Ovary (tissue), 10 donors: ENCODE results near the gene NSUN6. TPM values are rescaled to one million over a fixed set of nuclear protein-coding genes. Genes with fewer than 3 reads are reported as not detected.
A peak's percentile ranks its signal among the peaks of the same experiment; 100 is the strongest.

Source experiments
- DNase-seq, 5 donors: peaks; one replicate each; pipeline ENCODE4 v3.0.0-alpha.2; 2019 to 2020
- H3K27ac ChIP-seq, 2 donors: fragments of 200-600 bp; one replicate each; pipeline versions ENCODE4 v1.5.1 to v1.8.0; 2019 to 2022
- H3K27me3 ChIP-seq: fragments of 200-600 bp; one replicate; pipeline ENCODE4 v1.8.0; 2022
- H3K36me3 ChIP-seq: fragments of 200-600 bp; sonication (generic); one replicate; pipeline ENCODE4 v1.5.1; 2019
- H3K4me1 ChIP-seq: one replicate; pipeline ENCODE4 v1.8.1; 2013; ENCODE audit warnings: mild to moderate bottlenecking, moderate library complexity; ENCODE audit not compliant: insufficient read depth
- H3K4me3 ChIP-seq: fragments of 200-600 bp; sonication (generic); one replicate; pipeline ENCODE4 v1.5.1; 2017
- H3K9me3 ChIP-seq, 2 donors: fragments of 200-600 bp in 1 of 2; sonication (generic) in 1 of 2; one replicate each; pipeline versions ENCODE4 v1.5.1 to v1.8.1; 2013 to 2019; ENCODE audit warnings: mild to moderate bottlenecking in 1 of 2, moderate library complexity in 1 of 2
- EP300 ChIP-seq: sonication (generic); formaldehyde crosslinking; IDR thresholded peaks from one replicate; pipeline ENCODE4 v1.6.1; 2017; ENCODE audit warnings: antibody characterized with exemption
- POLR2A ChIP-seq: fragments of 450-650 bp; IDR thresholded peaks from one replicate; pipeline ENCODE4 v1.6.1; 2017; ENCODE audit warnings: antibody characterized with exemption, mild to moderate bottlenecking, moderate library complexity
- WGBS, 3 donors: extraction: QIAGEN DNeasy Blood & Tissue Kit in 1 of 3; methylation state at CpG; one replicate each; pipeline versions ENCODE4 v1.1.5 to v1.1.7; 2013 to 2017; 5-methylcytosine and 5-hydroxymethylcytosine counted together
- intact Hi-C, 4 donors: fragments of 100-400 bp; cut with DNase I; formaldehyde crosslinking; loops; one replicate each; pipeline versions ENCODE4 v1.11.0 to v1.15.1; 2022 to 2023
- long read RNA-seq, 3 donors: library from polyadenylated mRNA in 2 of 3; unstranded in 2 of 3; transcript quantifications; one replicate each; pipeline ENCODE4 v2.0.0 and lab custom pipeline, GENCODE V29; 2021 to 2026
- polyA plus RNA-seq, 2 donors: library from polyadenylated mRNA; stranded (reverse); fragments of 200-250 nt in 1 of 2; fragments of 350-450 nt in 1 of 2; fragmentation: Illumina TruSeq in 1 of 2; extraction: RNeasy Lipid Tissue Mini Kit (QIAGEN cat#74804) in 1 of 2; gene quantifications; one replicate each; pipeline ENCODE4 v1.2.3, GENCODE V29; 2013 to 2014
- total RNA-seq, 7 donors: library from RNA; depleted of rRNA in 2 of 7; stranded (reverse); fragments of >200 nt in 2 of 7; fragmentation: NEBNext Ultra II Directional in 3 of 7; extraction: Animal tissue kit (Norgen Biotek cat#: 25700) in 3 of 7; gene quantifications; one replicate each; pipeline versions ENCODE4 v1.1.0 to v1.2.4, GENCODE V29; 2016 to 2023
- TF ChIP-seq, protein P1 (sequence below), 3 donors: fragments of 450-650 bp in 2 of 3; fragments of 200-600 bp in 1 of 3; IDR thresholded peaks; one replicate each; pipeline versions ENCODE4 v1.5.1 to v1.8.0; 2016 to 2022; ENCODE audit warnings: antibody characterized with exemption in 3 of 3, mild to moderate bottlenecking in 1 of 3
- donor health status: DM: no; HTN: no; CAD: no; lungs with moderate emphysema.
- donor health status: DM: no; HTN: no; CAD: no.
- donor health status: Bipolar disorder and iron deficiency.
- donor health status: DM: yes; HTN: yes; CAD: no.
- donor health status: DM: no; HTN: no; CAD: no.
- donor health status: DM: yes; HTN: yes; CAD: no.

NSUN6 gene, protein sequence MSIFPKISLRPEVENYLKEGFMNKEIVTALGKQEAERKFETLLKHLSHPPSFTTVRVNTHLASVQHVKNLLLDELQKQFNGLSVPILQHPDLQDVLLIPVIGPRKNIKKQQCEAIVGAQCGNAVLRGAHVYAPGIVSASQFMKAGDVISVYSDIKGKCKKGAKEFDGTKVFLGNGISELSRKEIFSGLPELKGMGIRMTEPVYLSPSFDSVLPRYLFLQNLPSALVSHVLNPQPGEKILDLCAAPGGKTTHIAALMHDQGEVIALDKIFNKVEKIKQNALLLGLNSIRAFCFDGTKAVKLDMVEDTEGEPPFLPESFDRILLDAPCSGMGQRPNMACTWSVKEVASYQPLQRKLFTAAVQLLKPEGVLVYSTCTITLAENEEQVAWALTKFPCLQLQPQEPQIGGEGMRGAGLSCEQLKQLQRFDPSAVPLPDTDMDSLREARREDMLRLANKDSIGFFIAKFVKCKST
- 10 to 100 TPM; 13.0 to 19.5 (median 15.5) TPM for total RNA-seq
- 1 to 10 TPM; 8.9 to 9.7 TPM for polyA plus RNA-seq
- long read RNA-seq, donor 1, partial matches to known transcripts: 1 of 20 reads
- long read RNA-seq, donor 1, other reads (novel, unspliced or antisense): 13 of 20 reads
- long read RNA-seq, donor 2, partial matches to known transcripts: 5 of 29 reads
- long read RNA-seq, donor 2, other reads (novel, unspliced or antisense): 22 of 29 reads
- long read RNA-seq, donor 3, transcript NSUN6-201 (11 exons, 2,201 nt): major isoform, 5 of 12 reads
- long read RNA-seq, donor 3, partial matches to known transcripts: 1 of 12 reads
- long read RNA-seq, donor 3, other reads (novel, unspliced or antisense): 6 of 12 reads

- H3K27me3 ChIP-seq: no peaks in the 10 kb centered on the region
- WGBS, 3 donors: 0% methylated on average over 39 of the region's 39 CpGs
- H3K4me1 ChIP-seq: peaks cover 4% of the 10 kb centered on the region
- no peaks in the 10 kb centered on the region for H3K9me3 ChIP-seq
- H3K27ac ChIP-seq: peak within 1 kb of the TSS; percentile 65 to 79
- H3K4me3 ChIP-seq: peak within 1 kb of the TSS; percentile 72
- intact Hi-C loops: loop anchor here in 1 of 4 donors (10.0 kb wide), 1 partner anchor 987 kb away; no protein-coding TSS in a partner anchor
- H3K36me3 ChIP-seq: no peaks in the 10 kb centered on the region
- TF ChIP-seq EP300: no peak
- TF ChIP-seq POLR2A: peak; percentile 92
- DNase-seq: peak; percentile 89 to 93 (median 92)
Measured at GRCh38 chr10:18651324-18652007, at the start of gene NSUN6. Gene NSUN6 (minus strand): TSS chr10:18651587. CDS start chr10:18651203, 384 bp downstream.

- 63 to 64% (median 63%) methylated on average over 6 of the region's 6 CpGs for WGBS, 3 donors
Measured at GRCh38 chr10:18699849-18700840, 48.8 kb upstream of the NSUN6 start.

DNA sequence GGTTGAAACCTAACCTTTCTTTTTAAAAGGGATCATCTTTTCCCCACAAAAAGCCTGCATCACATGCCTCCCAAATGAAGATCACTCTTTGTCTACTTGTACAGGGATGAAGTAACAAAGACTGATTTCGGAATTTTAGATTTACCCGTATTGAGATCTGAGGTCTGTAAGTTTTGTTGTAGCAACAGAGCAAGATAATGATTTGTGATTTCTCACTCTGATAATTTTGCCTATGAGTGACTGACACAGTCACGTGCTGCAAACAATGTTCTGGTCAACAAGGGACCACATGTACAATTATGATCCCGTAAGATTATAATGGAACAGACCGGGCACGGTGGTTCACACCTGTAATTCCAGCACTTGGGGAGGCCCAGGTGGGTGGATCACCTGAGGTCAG lies 39.2 kb upstream of the NSUN6 start:
- intact Hi-C loops: no loop called here
- TF ChIP-seq, protein P1, sequence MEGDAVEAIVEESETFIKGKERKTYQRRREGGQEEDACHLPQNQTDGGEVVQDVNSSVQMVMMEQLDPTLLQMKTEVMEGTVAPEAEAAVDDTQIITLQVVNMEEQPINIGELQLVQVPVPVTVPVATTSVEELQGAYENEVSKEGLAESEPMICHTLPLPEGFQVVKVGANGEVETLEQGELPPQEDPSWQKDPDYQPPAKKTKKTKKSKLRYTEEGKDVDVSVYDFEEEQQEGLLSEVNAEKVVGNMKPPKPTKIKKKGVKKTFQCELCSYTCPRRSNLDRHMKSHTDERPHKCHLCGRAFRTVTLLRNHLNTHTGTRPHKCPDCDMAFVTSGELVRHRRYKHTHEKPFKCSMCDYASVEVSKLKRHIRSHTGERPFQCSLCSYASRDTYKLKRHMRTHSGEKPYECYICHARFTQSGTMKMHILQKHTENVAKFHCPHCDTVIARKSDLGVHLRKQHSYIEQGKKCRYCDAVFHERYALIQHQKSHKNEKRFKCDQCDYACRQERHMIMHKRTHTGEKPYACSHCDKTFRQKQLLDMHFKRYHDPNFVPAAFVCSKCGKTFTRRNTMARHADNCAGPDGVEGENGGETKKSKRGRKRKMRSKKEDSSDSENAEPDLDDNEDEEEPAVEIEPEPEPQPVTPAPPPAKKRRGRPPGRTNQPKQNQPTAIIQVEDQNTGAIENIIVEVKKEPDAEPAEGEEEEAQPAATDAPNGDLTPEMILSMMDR (IDR thresholded peaks at IDR 0.05): no peak
- no peak for TF ChIP-seq POLR2A
- no peak for TF ChIP-seq EP300
- no peak overlapping the region for H3K27ac ChIP-seq
- no peak overlapping the region for H3K4me3 ChIP-seq
- DNase-seq: no peak
- H3K9me3 ChIP-seq: no peaks in the 10 kb centered on the region
- no peaks in the 10 kb centered on the region for H3K36me3 ChIP-seq
- WGBS, 3 donors: 88 to 93% (median 93%) methylated on average over 6 of the region's 6 CpGs
- no peaks in the 10 kb centered on the region for H3K27me3 ChIP-seq
- H3K4me1 ChIP-seq: no peaks in the 10 kb centered on the region

More at GRCh38 chr10:18699849-18700840, 48.8 kb upstream of the NSUN6 start:
- Histone ChIP-seq H3K36me3 (no peaks in the 10 kb centered on the region), H3K27me3 (no peaks in the 10 kb centered on the region), H3K27ac (no peak overlapping the region), H3K4me3 (no peak overlapping the region), H3K9me3 (no peaks in the 10 kb centered on the region), H3K4me1 (no peaks in the 10 kb centered on the region)
- intact Hi-C loops: no loop called here
- DNase-seq: no peak
- TF ChIP-seq POLR2A (no peak), EP300 (no peak)
- TF ChIP-seq, protein P1 (IDR thresholded peaks at IDR 0.05): no peak

DNA sequence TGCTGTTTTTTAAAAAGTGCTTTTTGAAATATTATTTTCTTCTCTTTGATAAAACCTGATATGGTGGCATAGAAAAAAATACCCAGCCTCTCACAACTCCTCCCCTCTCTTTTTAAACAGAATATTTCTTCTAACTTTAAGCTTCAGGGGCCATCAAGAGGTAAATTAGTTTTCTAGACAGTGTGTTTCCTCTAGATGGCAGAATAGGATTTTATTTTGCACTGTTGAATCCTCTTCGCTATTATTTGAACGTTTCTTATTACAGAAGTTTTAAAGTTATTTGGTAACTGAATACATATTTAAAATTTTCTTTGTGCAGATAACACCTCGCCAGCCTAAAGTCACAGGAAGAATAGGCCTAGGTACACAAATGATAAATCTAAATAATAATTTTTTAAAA lies 38.1 kb upstream of the NSUN6 start:
- TF ChIP-seq EP300 (no peak), POLR2A (no peak)
- TF ChIP-seq, protein P1 (IDR thresholded peaks at IDR 0.05): no peak
- no peaks in the 10 kb centered on the region for H3K27me3 ChIP-seq
- no peaks in the 10 kb centered on the region for H3K4me1 ChIP-seq
- 2 to 4% (median 2%) methylated on average over 3 of the region's 3 CpGs for WGBS, 3 donors
- intact Hi-C loops: no loop called here
- H3K27ac ChIP-seq: no peak overlapping the region
- no peak for DNase-seq
- no peak overlapping the region for H3K4me3 ChIP-seq
- H3K36me3 ChIP-seq: no peaks in the 10 kb centered on the region
- no peaks in the 10 kb centered on the region for H3K9me3 ChIP-seq
